Activated T-cell treated with anti-CD3 and anti-CD28 coated beads, Interleukin-2, amount 50 U/mL, for 4 hours (primary cell): ENCODE results near the gene KLHL1. TPM values are rescaled to one million over a fixed set of nuclear protein-coding genes. Genes with fewer than 3 reads are reported as not detected.

ENCODE experiments used
- ATAC-seq, 2 donors: fragments of 200-7000 bp; cut with Tn5 transposase; one replicate each; pipeline ENCODE4 v1.10.0; 2021
- DNase-seq: peaks from one replicate; pipeline ENCODE4 v3.0.0-alpha.2; 2020
- H3K27me3 Mint-ChIP-seq: one replicate; pipeline ENCODE4 v1.8.0; 2021; ENCODE audit warnings: low read depth, mixed read lengths
- H3K36me3 Mint-ChIP-seq: one replicate; pipeline ENCODE4 v1.8.0; 2022; ENCODE audit warnings: mixed read lengths; ENCODE audit not compliant: insufficient read depth
- H3K4me1 Mint-ChIP-seq: one replicate; pipeline ENCODE4 v1.8.0; 2021; ENCODE audit warnings: low read depth, mixed read lengths
- H3K4me3 Mint-ChIP-seq: one replicate; pipeline ENCODE4 v1.8.0; 2021; ENCODE audit warnings: mild to moderate bottlenecking, moderate library complexity, mixed read lengths
- H3K9me3 Mint-ChIP-seq: one replicate; pipeline ENCODE4 v1.8.0; 2021; ENCODE audit warnings: mixed read lengths
- total RNA-seq, 3 donors: library from RNA; stranded (reverse); gene quantifications; one replicate each; pipeline ENCODE4 v1.2.1, GENCODE V29; 2021

Gene KLHL1
- total RNA-seq, 3 donors from 2014 or later: not detected

GRCh38 chr13:70054572-70054971 is 53.7 kb downstream of the KLHL1 start:
- Mint-ChIP-seq H3K4me1 (no peaks in the 10 kb centered on the region), H3K9me3 (peaks cover 22% of the 10 kb centered on the region), H3K27me3 (no peaks in the 10 kb centered on the region), H3K4me3 (no peak overlapping the region), H3K36me3 (no peaks in the 10 kb centered on the region)
- no peak for DNase-seq
- no peak for ATAC-seq

DNA sequence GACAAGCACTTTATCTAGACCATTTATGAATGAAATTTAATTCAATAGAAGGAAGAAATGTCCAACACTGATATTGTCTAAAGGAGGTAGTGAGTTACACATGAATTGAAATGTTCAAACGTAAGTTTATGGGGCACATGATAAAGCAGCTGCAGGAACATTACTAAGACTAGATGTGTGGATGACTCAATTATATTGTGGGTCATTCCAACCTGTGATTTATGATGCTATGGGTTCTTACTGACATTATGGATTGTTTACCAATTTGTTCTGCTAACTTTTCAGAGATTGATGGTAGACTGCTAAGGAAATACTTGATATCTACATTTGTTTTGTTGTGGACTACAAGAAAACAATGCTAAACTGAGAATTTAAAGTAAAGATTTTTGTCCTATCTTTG is 56.7 kb downstream of the KLHL1 start:
- no peak for ATAC-seq
- Mint-ChIP-seq H3K27me3 (no peaks in the 10 kb centered on the region), H3K9me3 (peaks cover 25% of the 10 kb centered on the region), H3K4me1 (no peaks in the 10 kb centered on the region), H3K4me3 (no peak overlapping the region), H3K36me3 (no peaks in the 10 kb centered on the region)
- no peak for DNase-seq

GRCh38 chr13:70043685-70044084 is 64.6 kb downstream of the KLHL1 start:
- no peak for ATAC-seq
- Mint-ChIP-seq H3K4me3 (no peak overlapping the region), H3K36me3 (no peaks in the 10 kb centered on the region), H3K9me3 (peaks cover 13% of the 10 kb centered on the region), H3K4me1 (no peaks in the 10 kb centered on the region), H3K27me3 (no peaks in the 10 kb centered on the region)
- no peak for DNase-seq

DNA sequence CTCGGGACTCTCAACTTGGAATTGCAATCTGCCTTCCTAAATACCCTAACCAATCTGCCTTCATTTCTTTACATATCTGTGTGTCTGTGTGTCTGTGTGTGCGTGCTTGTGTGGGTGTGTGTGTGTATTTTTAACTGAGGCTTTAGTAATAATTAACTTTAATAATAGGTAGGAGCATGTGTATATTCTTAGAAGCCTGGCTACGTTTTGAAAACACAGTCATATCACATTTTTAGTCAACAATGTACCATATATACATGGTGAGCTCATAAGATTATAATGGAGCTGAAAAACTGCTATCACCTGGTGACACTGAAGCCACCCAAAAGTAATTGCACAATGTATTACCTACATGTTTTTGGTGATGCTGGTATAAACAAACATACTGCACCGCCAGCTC is 66.1 kb downstream of the KLHL1 start:
- DNase-seq (no peak), ATAC-seq (no peak)
- Mint-ChIP-seq H3K4me1 (no peaks in the 10 kb centered on the region), H3K9me3 (peaks cover 13% of the 10 kb centered on the region), H3K36me3 (no peaks in the 10 kb centered on the region), H3K4me3 (no peak overlapping the region), H3K27me3 (no peaks in the 10 kb centered on the region)

DNA sequence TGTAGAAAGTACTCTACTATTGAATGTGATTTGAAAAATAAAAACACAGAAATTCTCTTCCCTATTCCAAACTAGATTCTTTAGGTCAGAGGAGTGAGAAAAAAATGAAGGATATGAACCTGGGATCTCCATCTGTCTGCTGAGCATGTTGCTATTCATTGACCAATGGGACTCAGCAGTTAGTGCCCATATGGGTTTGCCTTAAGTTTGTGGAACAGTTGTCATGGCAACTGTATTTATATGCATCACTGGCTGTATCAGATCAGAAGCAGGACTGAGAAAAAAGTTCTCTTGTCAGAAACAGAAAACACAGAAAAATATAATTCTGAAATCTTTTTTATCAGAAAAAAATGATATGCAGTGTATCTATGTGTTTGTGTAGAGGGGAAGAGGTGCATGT is 74.0 kb downstream of the KLHL1 start:
- no peaks in the 10 kb centered on the region for H3K36me3 Mint-ChIP-seq
- no peaks in the 10 kb centered on the region for H3K4me1 Mint-ChIP-seq
- no peak overlapping the region for H3K4me3 Mint-ChIP-seq
- ATAC-seq (no peak), DNase-seq (no peak)
- peaks cover 8% of the 10 kb centered on the region for H3K9me3 Mint-ChIP-seq
- no peaks in the 10 kb centered on the region for H3K27me3 Mint-ChIP-seq

DNA sequence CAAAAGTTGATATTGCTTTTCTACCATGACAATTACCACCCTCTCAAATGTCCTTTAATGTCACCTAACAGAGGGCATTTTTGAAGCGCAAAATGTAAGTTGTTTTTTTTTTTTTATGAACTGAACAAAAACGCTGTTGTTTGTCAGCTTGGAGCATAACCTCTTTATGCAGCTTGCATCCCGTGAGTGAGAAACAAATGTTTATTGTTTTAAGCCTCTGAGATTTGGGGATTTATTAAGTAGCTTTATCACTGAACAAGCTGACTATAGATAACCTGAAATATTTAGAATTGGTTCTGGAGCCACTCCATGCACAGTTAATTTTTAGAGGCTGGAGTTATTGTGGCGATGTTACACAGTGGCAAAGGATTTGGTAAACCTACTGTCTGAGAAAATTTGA is 80.7 kb downstream of the KLHL1 start:
- Mint-ChIP-seq H3K4me1 (no peaks in the 10 kb centered on the region), H3K36me3 (no peaks in the 10 kb centered on the region), H3K9me3 (peaks cover 5% of the 10 kb centered on the region), H3K27me3 (no peaks in the 10 kb centered on the region), H3K4me3 (no peak overlapping the region)
- DNase-seq (no peak), ATAC-seq (no peak)

- H3K9me3 Mint-ChIP-seq: peaks cover 14% of the 10 kb centered on the region
- DNase-seq (no peak), ATAC-seq (no peak)
- H3K4me1 Mint-ChIP-seq: no peaks in the 10 kb centered on the region
- H3K36me3 Mint-ChIP-seq: no peaks in the 10 kb centered on the region
- H3K27me3 Mint-ChIP-seq: no peaks in the 10 kb centered on the region
- H3K4me3 Mint-ChIP-seq: no peak overlapping the region
Measured at GRCh38 chr13:70023516-70023915, 84.7 kb downstream of the KLHL1 start.

- Mint-ChIP-seq H3K9me3 (peaks cover 17% of the 10 kb centered on the region), H3K27me3 (no peaks in the 10 kb centered on the region), H3K4me3 (no peak overlapping the region), H3K36me3 (no peaks in the 10 kb centered on the region), H3K4me1 (no peaks in the 10 kb centered on the region)
- DNase-seq: no peak
- ATAC-seq: no peak
Measured at GRCh38 chr13:70022646-70023045, 85.6 kb downstream of the KLHL1 start.

DNA sequence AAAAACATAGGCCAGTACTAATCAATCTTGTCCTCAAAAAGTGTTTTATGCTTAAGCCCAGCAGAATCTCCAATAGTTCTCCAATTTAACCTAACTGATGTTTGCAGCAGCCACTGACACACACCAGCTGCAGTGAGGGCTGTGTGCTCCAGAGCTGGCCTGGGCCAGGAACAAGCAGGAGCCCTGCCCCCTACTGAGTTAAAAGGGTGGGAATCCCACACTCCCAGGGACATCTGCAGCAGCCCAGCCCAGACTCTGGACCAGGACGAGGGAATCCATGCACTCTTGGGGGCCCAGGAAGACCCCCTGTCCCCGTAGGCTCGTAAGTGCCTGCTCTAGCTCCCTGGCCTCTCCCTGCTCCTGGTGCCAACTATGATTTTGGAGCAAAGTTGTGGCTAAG is 92.1 kb downstream of the KLHL1 start:
- no peak for ATAC-seq
- Mint-ChIP-seq H3K4me3 (no peak overlapping the region), H3K4me1 (no peaks in the 10 kb centered on the region), H3K9me3 (peaks cover 25% of the 10 kb centered on the region), H3K27me3 (no peaks in the 10 kb centered on the region), H3K36me3 (no peaks in the 10 kb centered on the region)
- no peak for DNase-seq

- Mint-ChIP-seq H3K9me3 (peaks cover 37% of the 10 kb centered on the region), H3K36me3 (no peaks in the 10 kb centered on the region), H3K4me1 (no peaks in the 10 kb centered on the region), H3K4me3 (no peak overlapping the region), H3K27me3 (no peaks in the 10 kb centered on the region)
- ATAC-seq (no peak), DNase-seq (no peak)
Measured at GRCh38 chr13:70014337-70014736, 93.9 kb downstream of the KLHL1 start.

DNA sequence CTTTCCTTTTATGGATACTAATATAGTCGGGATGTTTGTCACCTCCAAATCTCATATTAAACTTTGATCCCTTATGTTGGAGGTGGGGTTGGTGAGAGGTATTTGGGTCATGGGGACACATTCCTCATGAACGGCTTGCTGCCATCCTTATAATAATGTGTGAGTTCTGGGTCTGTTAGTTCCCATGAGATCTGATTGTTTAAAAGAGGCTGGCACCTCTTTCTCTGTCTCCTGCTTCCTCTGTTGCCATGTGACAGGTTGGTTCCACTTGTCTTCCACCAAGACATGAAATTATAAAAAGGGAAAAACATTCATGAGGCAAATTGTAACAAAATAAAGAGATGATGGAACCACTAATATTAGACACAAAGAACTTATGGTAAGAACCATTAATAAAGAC is 108.4 kb downstream of the KLHL1 start:
- no peaks in the 10 kb centered on the region for H3K9me3 Mint-ChIP-seq
- H3K4me1 Mint-ChIP-seq: no peaks in the 10 kb centered on the region
- ATAC-seq: no peak
- H3K27me3 Mint-ChIP-seq: no peaks in the 10 kb centered on the region
- H3K36me3 Mint-ChIP-seq: no peaks in the 10 kb centered on the region
- no peak for DNase-seq
- no peak overlapping the region for H3K4me3 Mint-ChIP-seq

DNA sequence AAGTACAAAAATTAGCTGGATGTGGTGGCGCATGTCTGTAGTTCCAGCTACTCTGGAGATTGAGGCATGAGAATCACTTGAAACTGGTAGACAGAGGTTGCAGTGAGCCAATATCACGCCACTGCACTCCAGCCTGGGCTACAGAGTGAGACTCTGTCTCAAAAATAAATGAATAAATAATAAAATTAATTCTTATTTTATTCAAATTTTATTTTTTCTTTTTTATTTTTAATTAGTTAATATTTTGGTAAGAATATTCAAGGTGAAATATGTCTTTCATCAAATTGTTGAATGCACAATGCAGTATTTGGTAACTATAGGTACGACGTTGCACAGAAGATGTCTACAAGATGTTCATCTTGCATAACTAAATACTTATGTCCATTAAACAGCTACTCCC is 111.2 kb downstream of the KLHL1 start:
- no peaks in the 10 kb centered on the region for H3K27me3 Mint-ChIP-seq
- H3K36me3 Mint-ChIP-seq: no peaks in the 10 kb centered on the region
- ATAC-seq (no peak), DNase-seq (no peak)
- H3K4me1 Mint-ChIP-seq: no peaks in the 10 kb centered on the region
- H3K9me3 Mint-ChIP-seq: peaks cover 4% of the 10 kb centered on the region
- H3K4me3 Mint-ChIP-seq: no peak overlapping the region

DNA sequence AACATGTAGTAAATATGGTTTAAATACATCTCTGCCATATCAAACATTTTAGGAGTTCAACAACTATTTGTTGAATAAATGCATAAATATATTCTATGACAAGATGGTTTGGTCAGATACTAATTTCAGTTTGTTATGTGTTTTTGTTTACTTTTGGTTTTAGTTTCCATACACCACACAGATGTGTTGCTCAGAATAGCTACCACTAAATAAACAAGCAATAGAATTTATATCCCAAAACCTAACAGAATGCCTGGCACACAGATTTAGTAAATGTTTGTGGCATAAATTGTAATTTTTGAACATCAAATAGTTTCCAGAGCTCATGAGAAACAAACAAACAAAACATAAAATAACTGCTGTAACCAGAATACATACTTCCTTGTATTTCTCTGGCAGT is 127.5 kb downstream of the KLHL1 start:
- H3K4me3 Mint-ChIP-seq: no peak overlapping the region
- H3K4me1 Mint-ChIP-seq: no peaks in the 10 kb centered on the region
- H3K27me3 Mint-ChIP-seq: no peaks in the 10 kb centered on the region
- H3K9me3 Mint-ChIP-seq: peaks cover 13% of the 10 kb centered on the region
- H3K36me3 Mint-ChIP-seq: no peaks in the 10 kb centered on the region
- DNase-seq (no peak), ATAC-seq (no peak)

DNA sequence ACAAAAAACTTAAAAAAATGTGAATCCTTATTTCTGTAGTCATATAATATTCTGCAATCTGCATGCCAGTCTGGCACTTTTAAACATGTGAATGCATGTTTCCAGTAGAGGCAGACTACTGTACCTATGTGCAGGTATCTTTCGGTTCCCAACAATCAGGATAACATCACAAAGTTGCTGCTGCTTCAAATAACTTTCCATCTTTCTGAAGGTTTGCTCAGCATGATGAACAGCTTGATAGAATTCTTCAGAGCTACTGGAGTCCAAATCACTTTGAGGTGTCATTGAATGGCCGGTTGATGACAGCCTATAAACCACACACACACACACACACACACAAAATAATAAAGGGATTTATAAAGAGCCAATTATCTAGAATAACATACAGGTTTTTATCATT is 132.8 kb downstream of the KLHL1 start:
- Mint-ChIP-seq H3K27me3 (no peaks in the 10 kb centered on the region), H3K9me3 (no peaks in the 10 kb centered on the region), H3K4me1 (no peaks in the 10 kb centered on the region), H3K4me3 (no peak overlapping the region), H3K36me3 (no peaks in the 10 kb centered on the region)
- ATAC-seq (no peak), DNase-seq (no peak)

DNA sequence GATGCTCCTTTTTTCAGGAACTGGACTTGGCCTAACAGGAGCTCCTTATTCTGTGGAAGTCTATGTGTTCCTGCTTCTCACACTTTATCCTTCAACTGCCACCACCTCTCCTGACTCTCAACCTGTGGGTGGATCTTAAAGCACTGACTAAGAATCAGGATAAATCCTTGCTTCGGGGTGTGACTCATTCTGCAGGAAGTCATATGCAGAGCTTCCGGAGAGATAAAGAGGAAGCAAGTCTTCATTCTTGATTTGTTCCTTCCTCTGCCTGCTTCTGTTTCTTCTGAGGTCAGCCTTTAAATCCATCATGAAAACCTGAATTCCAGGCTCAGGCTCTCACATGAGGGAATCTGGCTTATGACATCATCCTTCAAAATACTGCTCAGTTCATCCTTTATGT is 137.7 kb downstream of the KLHL1 start:
- ATAC-seq: no peak
- peaks cover 7% of the 10 kb centered on the region for H3K9me3 Mint-ChIP-seq
- no peak overlapping the region for H3K4me3 Mint-ChIP-seq
- H3K27me3 Mint-ChIP-seq: no peaks in the 10 kb centered on the region
- H3K36me3 Mint-ChIP-seq: no peaks in the 10 kb centered on the region
- no peak for DNase-seq
- H3K4me1 Mint-ChIP-seq: no peaks in the 10 kb centered on the region

DNA sequence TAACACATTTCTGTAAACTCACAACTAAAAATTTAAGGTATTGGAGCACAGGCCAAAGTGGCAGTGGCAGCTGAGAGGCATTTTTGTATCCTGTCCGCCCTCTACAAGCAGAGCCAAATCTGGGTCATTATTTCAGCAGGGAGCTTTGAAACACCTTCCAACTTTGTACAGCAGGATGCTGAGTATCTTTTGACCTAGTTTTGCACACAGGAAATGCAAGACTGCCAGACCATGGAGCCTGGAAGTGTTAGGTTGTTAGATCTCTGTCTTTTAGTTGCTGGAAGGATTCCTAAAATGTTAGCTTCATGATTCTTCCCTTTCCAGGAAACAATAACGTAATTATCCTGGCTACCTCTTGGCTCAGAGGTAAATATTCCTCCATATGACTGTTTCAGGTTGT is 149.2 kb downstream of the KLHL1 start:
- Mint-ChIP-seq H3K4me3 (no peak overlapping the region), H3K9me3 (no peaks in the 10 kb centered on the region), H3K36me3 (no peaks in the 10 kb centered on the region), H3K4me1 (no peaks in the 10 kb centered on the region), H3K27me3 (no peaks in the 10 kb centered on the region)
- ATAC-seq: no peak
- no peak for DNase-seq
